ENCODE results near the gene CFAP157. TPM values are rescaled to one million over a fixed set of nuclear protein-coding genes. Genes with fewer than 3 reads are reported as not detected.

Gene CFAP157
- total RNA-seq, 1 experiment from 2014 or later, result 0.22 TPM

GRCh38 chr9:127692071-127692470 lies 14.7 kb upstream of the CFAP157 start:
- BruUV-seq (replicated peaks), result TSS peak; percentile 47
- no peaks in the 10 kb centered on the region for H3K79me2 ChIP-seq (ENCODE audit: insufficient read depth, low read length)
- POLR2A ChIA-PET, result no interaction called here

More at GRCh38 chr9:127692071-127692470, 14.7 kb upstream of the CFAP157 start:
- no peaks in the 10 kb centered on the region for H3K4me1 ChIP-seq (ENCODE audit: control insufficient read depth in 1 of 2, insufficient read depth in 2 of 2, low read length in 2 of 2)
- no peaks in the 10 kb centered on the region for H3K9me2 ChIP-seq (ENCODE audit: insufficient read depth)
- H3K4me3 ChIP-seq (replicated peaks in 1 of 2; ENCODE audit: low read depth in 1 of 2, low read length in 2 of 2), result no peak overlapping the region
- no peak overlapping the region for H3K9ac ChIP-seq (ENCODE audit: low read length)
- DNase-seq (ENCODE audit: low read depth, low spot score) (no peak), ATAC-seq (no peak)
- CTCF ChIA-PET, result no interaction called here
- H3K27me3 ChIP-seq (ENCODE audit: insufficient read depth, low read length), result no peaks in the 10 kb centered on the region
- H3K36me3 ChIP-seq (ENCODE audit: control insufficient read depth in 1 of 2, insufficient read depth in 2 of 2, low read length in 2 of 2), result 0 out of 4 replicates have a peak, but pooled peaks cover 0 to 4% of the 10 kb centered on the region in 2 experiments
- intact Hi-C loops (cut with micrococcal nuclease), result no loop called here
- RAD21 ChIA-PET (ENCODE audit: low non-redundant PET in 1 of 2, low total read pairs in 2 of 2, uncharacterized antibody in 2 of 2, unreplicated experiment in 2 of 2), result no interaction called here
- H3K4me2 ChIP-seq (ENCODE audit: low read length), result no peak overlapping the region
- no peak overlapping the region for H3K27ac ChIP-seq (ENCODE audit: low read depth, low read length)
- H2AFZ ChIP-seq (ENCODE audit: low read depth, low read length, poor library complexity, severe bottlenecking), result no peak overlapping the region
- no peaks in the 10 kb centered on the region for H3K9me3 ChIP-seq (ENCODE audit: control insufficient read depth in 1 of 2, insufficient read depth in 1 of 2, low read depth in 1 of 2, low read length in 2 of 2)
- no peak for TF ChIP-seq SRF (IDR thresholded peaks at IDR 0.05; ENCODE audit: low read depth)
- TF ChIP-seq TCF7L2 (IDR thresholded peaks at IDR 0.05; ENCODE audit: borderline replicate concordance, extremely low read depth, insufficient read depth, insufficient read length), result no peak
- no peak for TF ChIP-seq REST (IDR thresholded peaks at IDR 0.05; ENCODE audit: low read depth)
- no peaks in the 10 kb centered on the region for H4K20me1 ChIP-seq (ENCODE audit: insufficient read depth)
